Tibial nerve (tissue), 4 donors: ENCODE results near the gene P3R3URF. TPM values are rescaled to one million over a fixed set of nuclear protein-coding genes. Genes with fewer than 3 reads are reported as not detected.
"Not testable (repeated sequence)": the region's sequence is repeated elsewhere in the genome, so short reads cannot be mapped to it uniquely, and the experiment has no call there.

Source experiments
- DNase-seq, 2 donors: peaks; one replicate each; pipeline ENCODE4 v3.0.0-alpha.2; 2019; ENCODE audit warnings: low spot score in 2 of 2
- H3K27ac ChIP-seq, 4 donors: fragments of 200-600 bp; sonication (generic) in 3 of 4; one replicate each; pipeline ENCODE4 v1.5.1; 2017 to 2019; ENCODE audit warnings: mild to moderate bottlenecking in 1 of 4
- H3K27me3 ChIP-seq, 2 donors: fragments of 200-600 bp; sonication (generic) in 1 of 2; one replicate each; pipeline versions ENCODE4 v1.5.1 to v1.6.0; 2017 to 2019
- H3K36me3 ChIP-seq, 3 donors: fragments of 200-600 bp; sonication (generic); one replicate each; pipeline ENCODE4 v1.5.1; 2018 to 2019
- H3K4me1 ChIP-seq, 4 donors: fragments of 200-600 bp; sonication (generic) in 3 of 4; one replicate each; pipeline ENCODE4 v1.5.1; 2017 to 2019
- H3K4me3 ChIP-seq, 4 donors: fragments of 200-600 bp; sonication (generic) in 3 of 4; one replicate each; pipeline ENCODE4 v1.5.1; 2017 to 2019; ENCODE audit warnings: mild to moderate bottlenecking in 1 of 4, moderate library complexity in 1 of 4
- H3K9me3 ChIP-seq, 4 donors: fragments of 200-600 bp; sonication (generic) in 3 of 4; one replicate each; pipeline ENCODE4 v1.5.1; 2017 to 2019
- CTCF ChIP-seq, 5 experiments: fragments of 200-600 bp in 3 of 5; fragments of 450-650 bp in 2 of 5; sonication (generic) in 3 of 5; IDR thresholded peaks; one replicate each; pipeline ENCODE4 v1.5.1; 2016 to 2019; ENCODE audit warnings: antibody characterized with exemption in 5 of 5, mild to moderate bottlenecking in 3 of 5, moderate library complexity in 2 of 5
- EP300 ChIP-seq, 2 donors: sonication (generic); formaldehyde crosslinking; IDR thresholded peaks; one replicate each; pipeline ENCODE4 v1.6.1; 2017; ENCODE audit warnings: antibody characterized with exemption in 2 of 2, mild to moderate bottlenecking in 1 of 2
- POLR2A ChIP-seq, 2 donors: fragments of 450-650 bp; IDR thresholded peaks; one replicate each; pipeline ENCODE4 v1.6.1; 2017; ENCODE audit warnings: antibody characterized with exemption in 2 of 2, mild to moderate bottlenecking in 2 of 2, moderate library complexity in 2 of 2
- WGBS, 2 donors: methylation state at CpG; one replicate each; pipeline ENCODE4 v1.1.5; 2018; 5-methylcytosine and 5-hydroxymethylcytosine counted together
- total RNA-seq, 4 donors: library from RNA; depleted of rRNA; stranded (reverse); fragments of >200 nt; gene quantifications; one replicate each; pipeline ENCODE4 v1.1.0, GENCODE V29; 2016

Gene P3R3URF
- not detected for total RNA-seq

- Histone ChIP-seq H3K4me1 (peaks cover 0 to 39% (median 15%) of the 10 kb centered on the region in 4 donors), H3K9me3 (no peaks in the 10 kb centered on the region), H3K36me3 (no peaks in the 10 kb centered on the region), H3K27ac (peak within 1 kb of the TSS in 3 of 4 donors; percentile 28 to 74 (median 68)), H3K4me3 (no peak within 1 kb of the TSS), H3K27me3 (no peaks in the 10 kb centered on the region)
- 89 to 91% methylated on average over 13 of the region's 13 CpGs for WGBS, 2 donors
- DNase-seq: no peak
- TF ChIP-seq EP300 (IDR thresholded peaks at IDR 0.05): no peak
- TF ChIP-seq POLR2A (IDR thresholded peaks at IDR 0.05): no peak
- TF ChIP-seq CTCF (IDR thresholded peaks at IDR 0.05): no peak
Measured at GRCh38 chr1:46176211-46176865, at the start of gene P3R3URF. P3R3URF (minus strand) TSS chr1:46176488; CDS start chr1:46176471, 17 bp downstream.

DNA sequence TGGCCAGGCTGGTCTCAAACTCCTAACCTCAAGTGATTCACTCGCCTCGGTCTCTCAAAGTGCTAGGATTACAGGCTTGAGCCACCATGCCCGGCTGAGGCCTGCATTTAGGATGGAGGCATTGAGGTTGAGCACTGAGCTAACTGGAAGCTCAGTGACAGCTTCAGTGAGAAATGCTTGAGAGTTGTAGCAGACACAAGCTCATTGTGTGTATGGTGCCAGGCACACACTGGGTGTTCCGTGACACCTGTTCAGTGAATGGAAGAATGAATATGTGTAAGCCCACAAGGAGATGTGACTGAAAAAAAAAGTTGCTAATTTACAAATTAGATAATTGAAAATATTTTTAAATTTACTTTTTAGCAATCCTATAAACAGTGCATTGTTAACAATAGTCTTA is 48.7 kb upstream of the P3R3URF start:
- no peak overlapping the region for H3K4me3 ChIP-seq
- no peak for TF ChIP-seq CTCF (IDR thresholded peaks at IDR 0.05)
- no peak for TF ChIP-seq POLR2A (IDR thresholded peaks at IDR 0.05)
- no peak for TF ChIP-seq EP300 (IDR thresholded peaks at IDR 0.05)
- peaks cover 0 to 28% (median 11%) of the 10 kb centered on the region in 4 donors for H3K4me1 ChIP-seq
- no peaks in the 10 kb centered on the region for H3K9me3 ChIP-seq
- DNase-seq: no peak
- H3K36me3 ChIP-seq: peaks cover 0 to 13% (median 0%) of the 10 kb centered on the region in 3 donors
- WGBS, 2 donors: 78 to 91% methylated on average over 4 of the region's 4 CpGs
- H3K27ac ChIP-seq: no peak overlapping the region
- no peaks in the 10 kb centered on the region for H3K27me3 ChIP-seq

GRCh38 chr1:46223472-46223943 is 47.2 kb upstream of the P3R3URF start:
- TF ChIP-seq POLR2A (IDR thresholded peaks at IDR 0.05): no peak
- TF ChIP-seq EP300 (IDR thresholded peaks at IDR 0.05): peak in 1 of 2 donors; percentile 16
- peak; percentile 82 to 95 (median 89) for TF ChIP-seq CTCF (IDR thresholded peaks at IDR 0.05)
- WGBS, 2 donors: 11 to 22% methylated on average over 6 of the region's 6 CpGs
- H3K9me3 ChIP-seq: no peaks in the 10 kb centered on the region
- H3K27me3 ChIP-seq: no peaks in the 10 kb centered on the region
- no peak overlapping the region for H3K4me3 ChIP-seq
- H3K36me3 ChIP-seq: peaks cover 0 to 21% (median 0%) of the 10 kb centered on the region in 3 donors
- peaks cover 0 to 28% (median 11%) of the 10 kb centered on the region in 4 donors for H3K4me1 ChIP-seq
- DNase-seq: peak in 1 of 2 donors; percentile 59
- peak overlapping the region in 2 of 4 donors; percentile 81 to 83 for H3K27ac ChIP-seq

DNA sequence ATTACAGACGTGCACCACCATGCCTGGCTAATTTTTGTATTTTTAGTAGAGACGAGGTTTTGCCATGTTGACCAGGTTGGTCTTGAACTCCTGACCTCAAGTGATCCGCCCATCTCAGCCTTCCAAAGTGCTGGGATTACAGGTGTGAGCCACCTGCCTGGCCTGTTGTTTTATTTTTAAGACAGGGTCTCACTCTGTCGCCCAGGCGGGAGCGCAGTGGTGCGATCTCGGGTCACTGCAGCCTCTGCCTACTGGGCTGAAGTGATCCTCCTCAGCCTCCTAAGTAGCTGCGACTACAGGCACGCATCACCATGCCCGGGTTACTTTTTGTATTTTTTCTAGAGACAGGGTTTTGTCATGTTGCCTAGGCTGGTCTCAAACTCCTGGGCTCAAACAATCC is 46.8 kb upstream of the P3R3URF start:
- Histone ChIP-seq H3K4me1 (peaks cover 0 to 28% (median 11%) of the 10 kb centered on the region in 4 donors), H3K27ac (peak overlapping the region; percentile 23 to 83 (median 70)), H3K36me3 (peaks cover 0 to 21% (median 0%) of the 10 kb centered on the region in 3 donors)
- DNase-seq, H3K4me3 ChIP-seq, H3K27me3 ChIP-seq, H3K9me3 ChIP-seq: not testable (repeated sequence)
- WGBS, 2 donors: 67 to 77% methylated on average over 11 of the region's 11 CpGs

- peak overlapping the region; percentile 8 to 83 (median 70) for H3K27ac ChIP-seq
- H3K36me3 ChIP-seq: peaks cover 0 to 21% (median 0%) of the 10 kb centered on the region in 3 donors
- no peaks in the 10 kb centered on the region for H3K9me3 ChIP-seq
- no peak overlapping the region for H3K4me3 ChIP-seq
- TF ChIP-seq CTCF (IDR thresholded peaks at IDR 0.05): no peak
- TF ChIP-seq POLR2A (IDR thresholded peaks at IDR 0.05): no peak
- peak; percentile 4 to 76 for TF ChIP-seq EP300 (IDR thresholded peaks at IDR 0.05)
- no peaks in the 10 kb centered on the region for H3K27me3 ChIP-seq
- peaks cover 0 to 28% (median 11%) of the 10 kb centered on the region in 4 donors for H3K4me1 ChIP-seq
- WGBS, 2 donors: 13 to 30% methylated on average over 4 of the region's 4 CpGs
- peak in 1 of 2 donors; percentile 23 for DNase-seq
Measured at GRCh38 chr1:46221749-46222148, 45.5 kb upstream of the P3R3URF start.
